HG02870 (cell line): ENCODE data around the gene TTYH2.
"Not testable (repeated sequence)": the region's sequence is repeated elsewhere in the genome, so short reads cannot be mapped to it uniquely, and the experiment has no call there.

Source experiments
- ATAC-seq: cut with Tn5 transposase; IDR thresholded peaks from one replicate; pipeline ENCODE4 v1.9.1; 2021; ENCODE audit warnings: mild to moderate bottlenecking, moderate library complexity; ENCODE audit not compliant: unreplicated experiment

The TTYH2 gene

DNA sequence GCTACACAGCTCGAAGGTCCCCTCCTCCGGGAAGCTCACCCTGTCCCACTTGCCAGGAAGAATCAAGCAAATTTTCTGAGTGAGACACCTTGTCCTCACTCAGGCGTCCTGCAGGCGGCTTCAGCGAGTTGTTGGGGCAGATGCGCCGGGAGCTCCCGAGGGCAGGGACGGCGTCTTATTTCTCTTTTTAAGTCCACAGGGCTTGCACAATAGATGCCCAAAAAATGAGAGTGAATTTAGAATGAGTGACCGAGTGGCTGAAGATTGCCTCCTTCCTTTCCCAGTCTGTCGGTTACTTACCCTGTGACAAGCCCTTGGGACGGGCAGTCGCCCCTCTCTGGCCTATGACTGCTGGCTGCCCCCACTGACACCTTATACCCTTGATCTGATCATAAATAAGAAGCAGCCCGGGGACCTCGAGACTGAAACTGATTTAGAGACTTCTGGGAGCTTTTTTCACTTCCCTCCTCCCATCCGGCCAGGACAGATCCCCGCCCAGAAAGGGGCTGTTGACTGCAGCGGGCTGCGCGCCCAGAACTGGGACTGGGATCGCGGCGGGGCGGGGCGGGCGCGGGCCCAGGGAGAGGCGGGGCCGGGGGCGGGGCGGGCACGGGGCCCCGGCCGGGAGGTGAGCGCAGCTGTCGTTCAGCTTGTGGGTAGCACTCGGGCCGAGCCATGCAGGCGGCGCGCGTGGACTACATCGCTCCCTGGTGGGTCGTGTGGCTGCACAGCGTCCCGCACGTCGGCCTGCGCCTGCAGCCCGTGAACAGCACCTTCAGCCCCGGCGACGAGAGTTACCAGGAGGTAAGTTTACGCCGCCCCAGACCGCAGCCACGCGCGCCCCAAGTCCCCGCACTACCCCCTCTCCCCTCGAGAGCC is at the start of gene TTYH2:
TTYH2 (plus strand) TSS at position 659 of the 879 bp plus-strand sequence; CDS start at position 676, 17 bp downstream.
- peak; percentile 52 for ATAC-seq

GRCh38 chr17:74163836-74164235 is 49.5 kb upstream of the TTYH2 start:
- ATAC-seq, result no peak

DNA sequence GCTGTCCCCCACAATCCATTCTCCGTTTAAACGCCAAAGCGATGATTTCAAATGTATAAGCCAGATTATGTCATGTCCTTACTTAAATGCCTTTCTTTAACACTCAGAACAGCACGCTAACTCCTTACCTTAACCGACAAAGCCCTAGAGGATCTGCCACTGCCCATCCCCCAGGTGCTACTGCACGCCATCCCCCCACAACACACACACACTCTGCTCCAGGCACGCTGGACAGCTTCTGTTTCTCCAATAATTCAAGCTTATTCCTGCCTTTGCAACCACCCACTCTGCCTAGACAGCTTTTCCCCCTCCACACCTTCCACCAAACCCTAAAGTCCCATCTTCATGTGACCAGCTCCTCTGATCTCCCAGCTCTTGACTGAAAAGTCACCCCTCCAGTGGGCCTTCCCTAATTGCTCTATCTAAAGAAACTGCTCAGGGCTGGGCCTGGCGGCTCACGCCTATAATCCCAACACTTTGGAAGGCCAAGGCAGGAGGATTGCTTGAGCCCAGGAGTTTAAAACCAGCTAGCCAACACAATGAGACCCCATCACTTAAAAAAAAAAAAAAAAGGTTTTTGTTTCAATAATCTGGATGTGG is 48.8 kb upstream of the TTYH2 start:
- no peak for ATAC-seq

DNA sequence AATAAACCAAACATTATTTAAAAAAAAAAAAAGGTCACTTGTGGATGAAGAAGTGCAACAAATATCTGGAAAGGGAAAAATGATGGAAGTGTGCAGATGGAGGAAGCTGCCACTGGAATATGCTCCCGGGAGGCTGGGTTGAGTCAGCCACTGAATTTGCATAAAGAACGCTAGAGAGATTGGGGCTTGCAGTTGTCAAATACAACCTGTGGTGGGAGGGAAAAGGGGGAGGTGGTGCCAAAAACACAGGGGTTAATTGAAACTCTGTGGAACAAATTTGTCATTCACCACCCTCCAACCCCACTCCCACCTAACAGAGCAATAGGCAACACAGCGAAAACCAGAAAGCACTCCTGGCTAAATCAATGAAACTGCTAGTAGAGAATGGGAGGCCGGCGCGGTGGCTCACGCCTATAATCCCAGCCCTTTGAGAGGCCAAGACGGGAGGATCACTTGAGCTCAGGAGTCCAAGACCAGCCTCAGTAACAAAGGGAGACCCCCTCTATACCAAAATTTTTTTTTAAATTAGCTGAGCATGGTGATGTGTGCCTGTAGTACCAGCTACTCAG is 47.5 kb upstream of the TTYH2 start:
- no peak for ATAC-seq

- no peak for ATAC-seq
These were observed 42.4 kb upstream of the TTYH2 start for GRCh38 chr17:74170924-74171323.

DNA sequence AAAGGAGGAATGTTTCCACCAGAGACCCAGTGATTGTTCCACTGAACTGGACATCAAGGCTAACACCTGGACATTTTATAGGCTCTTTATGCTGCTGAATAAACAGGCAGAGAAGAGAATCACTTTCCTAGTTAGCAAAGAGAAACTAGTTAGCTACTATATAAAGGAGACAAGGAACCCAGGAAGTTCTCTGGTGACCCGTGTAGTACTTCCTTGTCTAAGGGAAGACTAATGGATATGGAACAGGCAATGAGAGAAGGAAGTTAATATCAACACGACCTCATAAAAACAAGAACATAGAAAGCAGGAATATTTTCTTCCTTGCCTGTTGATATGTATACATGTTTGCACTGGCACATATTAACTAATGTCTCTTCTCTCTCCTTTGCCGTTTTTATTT is 40.7 kb upstream of the TTYH2 start:
- no peak for ATAC-seq

GRCh38 chr17:74176546-74177001 is 36.8 kb upstream of the TTYH2 start:
- ATAC-seq, result no peak

- ATAC-seq, result no peak
These were observed 36.3 kb upstream of the TTYH2 start for GRCh38 chr17:74177018-74177450.

DNA sequence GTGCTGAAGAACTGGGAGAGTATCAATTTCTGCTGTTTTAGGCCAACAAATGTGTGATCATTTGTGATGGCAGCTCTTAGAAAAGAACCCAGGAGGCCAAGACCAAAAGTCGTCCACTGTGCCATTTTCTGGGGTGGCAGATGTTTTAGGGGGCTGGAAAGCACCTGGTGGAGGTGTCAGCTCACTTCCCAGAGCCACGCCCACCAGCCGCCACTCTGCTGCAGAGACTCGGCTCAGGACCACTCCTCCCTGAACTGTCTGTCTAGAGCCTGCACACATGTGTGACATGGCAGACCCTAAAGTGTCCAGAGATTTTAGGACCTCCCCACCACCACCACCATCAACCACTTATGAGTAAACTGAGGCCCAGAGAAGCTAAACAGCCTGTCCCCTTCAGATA is 33.8 kb upstream of the TTYH2 start:
- no peak for ATAC-seq

DNA sequence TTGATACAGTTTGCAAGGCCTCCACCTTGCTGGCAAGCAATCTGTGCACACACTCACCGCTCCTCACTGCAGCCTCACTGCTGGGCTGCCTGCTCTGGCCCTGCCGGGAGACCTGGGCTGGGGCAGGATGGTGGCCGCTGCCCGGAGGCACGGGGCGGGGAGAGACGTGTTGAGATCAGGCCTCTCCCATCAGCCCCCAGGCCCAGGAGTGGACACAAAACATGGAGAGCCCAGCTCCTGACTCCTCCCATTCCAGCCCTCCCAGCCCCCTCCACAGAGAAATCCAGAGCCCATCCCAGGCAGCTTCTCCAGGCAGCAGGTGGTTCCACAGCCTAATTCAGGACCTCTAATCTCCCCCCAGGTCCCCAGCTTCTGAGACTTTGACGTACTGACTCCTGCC is 33.0 kb upstream of the TTYH2 start:
- ATAC-seq, result no peak

GRCh38 chr17:74181341-74181740 is 32.0 kb upstream of the TTYH2 start:
- ATAC-seq, result no peak

DNA sequence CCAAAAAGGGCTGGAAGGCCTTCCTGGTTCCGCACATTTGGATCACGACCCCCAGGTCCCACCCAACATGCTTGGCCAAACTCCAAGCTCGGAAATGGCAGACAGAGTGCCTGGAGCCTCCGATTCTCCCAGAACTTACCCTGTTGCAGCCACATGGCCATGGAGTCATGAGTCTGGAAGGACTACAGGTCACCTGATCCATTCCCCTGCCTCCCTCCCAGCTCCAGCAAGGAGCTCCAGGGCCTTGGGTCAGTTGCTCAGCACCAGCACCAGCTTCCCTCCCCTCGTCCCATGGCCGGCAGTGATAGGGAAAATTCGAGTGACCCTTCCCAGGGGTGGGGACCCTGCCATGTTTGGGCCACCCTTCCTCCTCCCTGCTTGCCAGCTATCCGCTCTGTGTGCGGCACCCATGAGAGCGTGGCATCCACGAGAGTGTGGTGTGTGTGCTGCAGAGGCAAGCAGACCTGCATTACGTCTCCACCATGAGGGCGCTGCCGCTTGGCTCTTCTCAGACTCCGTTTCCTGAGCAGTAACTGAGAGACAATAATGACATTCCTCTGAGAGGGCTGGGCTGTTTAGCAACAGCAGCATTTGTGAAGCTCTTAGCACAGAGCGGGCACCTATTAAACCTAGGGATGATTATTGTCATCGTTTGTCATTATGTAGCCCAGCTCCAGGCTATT is 31.2 kb upstream of the TTYH2 start:
- no peak for ATAC-seq

DNA sequence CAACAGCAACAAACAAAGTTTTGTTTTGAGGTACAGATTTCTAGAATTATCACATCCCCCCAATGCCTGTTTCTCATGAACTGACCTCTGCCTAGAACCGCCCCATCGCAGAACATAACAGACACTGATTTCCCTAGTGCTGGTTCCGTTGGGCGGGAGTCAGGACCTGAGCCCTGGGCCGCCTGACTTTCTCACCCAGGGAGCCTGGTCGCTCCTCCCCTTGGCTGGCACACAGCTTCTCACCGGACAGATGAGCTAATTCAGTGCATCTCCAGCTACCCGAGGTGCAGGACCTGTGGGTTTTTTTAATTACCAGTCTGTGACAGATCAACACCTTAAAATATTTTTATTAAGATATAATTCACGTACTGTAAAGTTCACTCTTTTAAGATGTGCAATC is 30.0 kb upstream of the TTYH2 start:
- ATAC-seq, result no peak

- ATAC-seq, result no peak
These were observed 27.7 kb upstream of the TTYH2 start for GRCh38 chr17:74185571-74186185.

- no peak for ATAC-seq
These were observed 26.9 kb upstream of the TTYH2 start for GRCh38 chr17:74186498-74186897.

- no peak for ATAC-seq
These were observed 25.6 kb upstream of the TTYH2 start for GRCh38 chr17:74187761-74188160.

- ATAC-seq, result not testable (repeated sequence)
These were observed 24.7 kb upstream of the TTYH2 start for GRCh38 chr17:74188687-74189086.

- peak; percentile 59 for ATAC-seq
These were observed 23.2 kb upstream of the TTYH2 start for GRCh38 chr17:74190154-74190553.

GRCh38 chr17:74190807-74191406 is 22.5 kb upstream of the TTYH2 start:
- ATAC-seq, result no peak

GRCh38 chr17:74192950-74193781 is 20.2 kb upstream of the TTYH2 start:
- no peak for ATAC-seq
